Muscle layer of duodenum (tissue), 2 donors: ENCODE measurements around the gene DBX1.
A peak's percentile ranks its signal among the peaks of the same experiment; 100 is the strongest.

Experiments
- H3K27ac ChIP-seq: one replicate; pipeline ENCODE4 v1.7.0; 2013; ENCODE audit warnings: mild to moderate bottlenecking, low read length
- H3K27me3 ChIP-seq: one replicate; pipeline ENCODE4 v1.7.0; 2013; ENCODE audit warnings: low read depth, mild to moderate bottlenecking, control low read depth, low read length
- H3K36me3 ChIP-seq, 2 donors: one replicate each; pipeline ENCODE4 v1.7.0; 2013; ENCODE audit warnings: low read length in 2 of 2, control low read depth in 1 of 2, mild to moderate bottlenecking in 1 of 2; ENCODE audit not compliant: insufficient read depth in 2 of 2, control insufficient read depth in 1 of 2
- H3K4me1 ChIP-seq, 2 donors: one replicate each; pipeline ENCODE4 v1.7.0; 2013; ENCODE audit warnings: low read length in 2 of 2, mild to moderate bottlenecking in 2 of 2, control low read depth in 1 of 2, moderate library complexity in 1 of 2; ENCODE audit not compliant: insufficient read depth in 2 of 2, control insufficient read depth in 1 of 2
- H3K4me3 ChIP-seq, 2 donors: one replicate each; pipeline ENCODE4 v1.7.0; 2013; ENCODE audit warnings: low read length in 2 of 2, low read depth in 1 of 2, mild to moderate bottlenecking in 1 of 2
- H3K9me3 ChIP-seq, 2 donors: one replicate each; pipeline ENCODE4 v1.7.0; 2013; ENCODE audit warnings: low read length in 2 of 2, control low read depth in 1 of 2, mild to moderate bottlenecking in 1 of 2; ENCODE audit not compliant: control insufficient read depth in 1 of 2
- donor health status: healthy.

The DBX1 gene

GRCh38 chr11:20193307-20193706 lies 33.0 kb upstream of the DBX1 start:
- Histone ChIP-seq H3K9me3 (no peaks in the 10 kb centered on the region), H3K4me1 (no peaks in the 10 kb centered on the region), H3K36me3 (no peaks in the 10 kb centered on the region), H3K4me3 (no peak overlapping the region), H3K27ac (no peak overlapping the region), H3K27me3 (no peaks in the 10 kb centered on the region)

GRCh38 chr11:20192641-20193040 lies 32.4 kb upstream of the DBX1 start:
- H3K27ac ChIP-seq = no peak overlapping the region
- no peaks in the 10 kb centered on the region for H3K27me3 ChIP-seq
- no peaks in the 10 kb centered on the region for H3K4me1 ChIP-seq
- H3K36me3 ChIP-seq = no peaks in the 10 kb centered on the region
- H3K4me3 ChIP-seq = no peak overlapping the region
- no peaks in the 10 kb centered on the region for H3K9me3 ChIP-seq

- no peaks in the 10 kb centered on the region for H3K36me3 ChIP-seq
- H3K4me1 ChIP-seq = no peaks in the 10 kb centered on the region
- no peaks in the 10 kb centered on the region for H3K27me3 ChIP-seq
Measured at GRCh38 chr11:20192151-20192550, 31.9 kb upstream of the DBX1 start.

GRCh38 chr11:20178976-20179375 lies 18.7 kb upstream of the DBX1 start:
- Histone ChIP-seq H3K4me3 (no peak overlapping the region), H3K9me3 (peaks cover 0 to 3% of the 10 kb centered on the region in 2 donors), H3K4me1 (no peaks in the 10 kb centered on the region), H3K27ac (no peak overlapping the region), H3K36me3 (no peaks in the 10 kb centered on the region), H3K27me3 (no peaks in the 10 kb centered on the region)

More at GRCh38 chr11:20192151-20192550, 31.9 kb upstream of the DBX1 start:
- Histone ChIP-seq H3K9me3 (no peaks in the 10 kb centered on the region), H3K4me3 (no peak overlapping the region), H3K27ac (no peak overlapping the region)

- no peaks in the 10 kb centered on the region for H3K4me1 ChIP-seq
- H3K9me3 ChIP-seq = peaks cover 0 to 3% of the 10 kb centered on the region in 2 donors
- H3K27me3 ChIP-seq = no peaks in the 10 kb centered on the region
- no peaks in the 10 kb centered on the region for H3K36me3 ChIP-seq
- no peak overlapping the region for H3K4me3 ChIP-seq
- H3K27ac ChIP-seq = no peak overlapping the region
Measured at GRCh38 chr11:20177136-20177535, 16.9 kb upstream of the DBX1 start.

GRCh38 chr11:20172721-20173447 lies 12.6 kb upstream of the DBX1 start:
- no peak overlapping the region for H3K27ac ChIP-seq
- H3K36me3 ChIP-seq = no peaks in the 10 kb centered on the region
- H3K4me1 ChIP-seq = no peaks in the 10 kb centered on the region
- H3K4me3 ChIP-seq = no peak overlapping the region
- H3K9me3 ChIP-seq = peaks cover 7 to 13% of the 10 kb centered on the region in 2 donors
- no peaks in the 10 kb centered on the region for H3K27me3 ChIP-seq

GRCh38 chr11:20163783-20164481 lies 3.7 kb upstream of the DBX1 start:
- Histone ChIP-seq H3K9me3 (peaks cover 2 to 5% of the 10 kb centered on the region in 2 donors), H3K4me3 (peak overlapping the region in 1 of 2 donors; percentile 58), H3K36me3 (no peaks in the 10 kb centered on the region), H3K27ac (no peak overlapping the region), H3K27me3 (peaks cover 65% of the 10 kb centered on the region), H3K4me1 (peaks cover 0 to 14% of the 10 kb centered on the region in 2 donors)

- Histone ChIP-seq H3K27me3 (peaks cover 73% of the 10 kb centered on the region), H3K9me3 (peaks cover 0 to 8% of the 10 kb centered on the region in 2 donors), H3K4me3 (peak overlapping the region in 1 of 2 donors; percentile 58), H3K36me3 (no peaks in the 10 kb centered on the region), H3K27ac (no peak overlapping the region), H3K4me1 (peaks cover 0 to 14% of the 10 kb centered on the region in 2 donors)
Measured at GRCh38 chr11:20162824-20163782, 2.8 kb upstream of the DBX1 start.

- Histone ChIP-seq H3K27me3 (peaks cover 79% of the 10 kb centered on the region), H3K9me3 (peaks cover 0 to 8% of the 10 kb centered on the region in 2 donors), H3K36me3 (no peaks in the 10 kb centered on the region), H3K4me3 (no peak overlapping the region), H3K4me1 (peaks cover 0 to 21% of the 10 kb centered on the region in 2 donors), H3K27ac (no peak overlapping the region)
Measured at GRCh38 chr11:20161923-20162744, 1.9 kb upstream of the DBX1 start.

GRCh38 chr11:20161230-20161918 lies 1.1 kb upstream of the DBX1 start:
- Histone ChIP-seq H3K4me3 (no peak overlapping the region), H3K27me3 (peaks cover 82% of the 10 kb centered on the region), H3K4me1 (peaks cover 0 to 28% of the 10 kb centered on the region in 2 donors), H3K36me3 (no peaks in the 10 kb centered on the region), H3K27ac (no peak overlapping the region), H3K9me3 (peaks cover 0 to 8% of the 10 kb centered on the region in 2 donors)
